HTERT RPE-1 (cell line): Measurements from ENCODE around the gene GNAT2.

Experiments
- in situ Hi-C: fragments of 300-500 bp; cut with MboI; formaldehyde crosslinking; loops from 4 replicates; pipeline ENCODE4 v1.14.3; 2020; ENCODE audit warnings: low sequenced_read_pairs

The GNAT2 gene

GRCh38 chr1:109613361-109614147, 5.9 kb downstream of the GNAT2 start:
- in situ Hi-C loops: no loop called here

GRCh38 chr1:109611308-109611990, 8.0 kb downstream of the GNAT2 start:
- in situ Hi-C loops: no loop called here

GRCh38 chr1:109610609-109611307, 8.7 kb downstream of the GNAT2 start:
- in situ Hi-C loops: no loop called here

DNA sequence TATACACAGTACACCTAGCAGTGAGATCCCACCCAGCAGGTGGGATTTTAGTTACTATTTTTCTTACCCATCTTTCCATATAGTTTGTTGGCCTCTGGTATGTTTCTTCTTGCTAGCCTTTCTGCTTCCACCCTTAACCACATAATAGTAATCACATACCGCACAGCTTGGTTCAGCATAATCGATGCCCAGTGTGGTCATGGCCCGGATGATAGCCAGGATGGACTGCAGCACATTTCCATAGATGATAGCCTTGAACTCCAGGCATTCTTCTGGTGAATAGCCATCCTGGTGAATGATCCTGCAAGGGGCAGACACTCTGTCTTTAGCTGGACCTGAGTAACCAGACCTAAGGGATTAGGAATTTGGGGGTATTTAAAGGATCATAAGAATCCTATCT, 9.5 kb downstream of the GNAT2 start:
- in situ Hi-C loops: no loop called here

DNA sequence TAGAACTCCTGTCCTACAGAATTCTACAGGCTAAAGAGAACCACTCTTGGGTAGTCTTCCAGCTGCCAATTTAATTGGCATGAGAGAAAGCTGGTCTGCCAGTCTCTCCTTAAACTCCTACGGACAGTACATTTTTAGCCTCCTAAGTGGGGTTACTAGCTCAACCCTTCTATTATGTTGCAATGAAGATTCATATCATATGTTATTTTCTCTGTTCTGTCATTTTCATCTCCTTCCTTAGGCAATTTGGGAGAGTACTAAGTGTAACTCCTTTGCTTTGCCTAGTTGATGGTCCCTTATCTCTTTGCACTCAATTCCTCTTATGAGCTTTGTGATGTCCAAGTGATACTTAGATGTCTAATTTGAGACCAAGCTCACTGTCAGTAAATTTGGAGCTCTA, 14.0 kb downstream of the GNAT2 start:
- in situ Hi-C loops: no loop called here

DNA sequence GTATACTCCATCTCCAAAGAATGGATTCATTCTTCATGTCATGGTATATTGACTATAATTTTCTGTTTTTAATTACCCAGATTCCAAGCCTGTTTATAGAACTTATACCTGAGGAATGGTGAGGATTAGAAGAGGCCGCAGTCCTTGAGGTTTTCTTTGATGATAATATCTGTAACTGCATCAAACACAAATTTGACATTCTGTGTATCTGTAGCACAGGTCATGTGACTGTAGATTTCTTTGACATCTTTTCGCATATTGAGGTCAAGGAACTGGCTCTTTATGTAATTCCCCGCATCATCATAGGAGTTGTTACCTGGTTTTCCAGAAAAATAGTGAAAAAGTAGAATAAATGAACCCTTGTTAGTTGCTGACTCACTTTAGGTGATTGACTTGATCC, 16.2 kb downstream of the GNAT2 start:
- in situ Hi-C loops: no loop called here

DNA sequence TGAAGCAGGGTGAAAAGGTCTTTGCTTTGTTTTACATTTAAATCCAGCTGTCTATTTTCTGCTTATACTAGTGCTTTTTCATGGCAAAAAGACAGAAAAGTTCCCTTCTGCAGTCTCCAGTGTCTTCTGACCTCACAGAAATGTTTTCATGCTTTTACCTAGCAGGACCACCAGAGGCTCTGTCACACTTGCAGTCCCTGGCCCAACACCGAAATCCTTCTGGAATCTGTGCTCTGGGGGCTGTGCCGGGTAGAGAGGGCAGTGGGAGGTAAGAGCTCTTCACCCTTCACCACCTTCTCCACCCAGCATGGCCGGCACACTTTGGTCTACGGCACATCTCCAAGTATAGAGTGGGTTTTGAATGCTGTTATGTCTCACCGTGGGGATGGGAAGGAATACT, 20.8 kb downstream of the GNAT2 start:
- in situ Hi-C loops: no loop called here

GRCh38 chr1:109598156-109598555, 21.3 kb downstream of the GNAT2 start:
- in situ Hi-C loops: no loop called here

DNA sequence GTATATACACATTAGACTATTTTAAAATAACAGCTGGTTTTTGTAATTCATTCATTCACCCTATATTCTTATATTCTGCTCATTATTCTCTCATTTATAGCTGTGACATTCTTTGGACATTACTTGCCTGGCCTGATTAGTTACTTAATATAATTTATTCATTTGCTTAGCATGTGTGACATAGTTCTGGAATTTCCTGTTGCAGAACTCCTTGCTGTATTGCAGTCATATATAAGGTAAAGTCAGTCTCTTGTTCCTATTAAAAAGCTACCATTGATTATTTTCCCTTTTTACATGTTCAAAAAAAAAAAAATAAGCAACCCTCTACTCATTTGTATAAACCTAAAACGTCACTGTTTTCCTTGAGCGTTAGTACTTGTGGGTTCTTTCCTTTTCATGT, 23.9 kb downstream of the GNAT2 start:
- in situ Hi-C loops: no loop called here

DNA sequence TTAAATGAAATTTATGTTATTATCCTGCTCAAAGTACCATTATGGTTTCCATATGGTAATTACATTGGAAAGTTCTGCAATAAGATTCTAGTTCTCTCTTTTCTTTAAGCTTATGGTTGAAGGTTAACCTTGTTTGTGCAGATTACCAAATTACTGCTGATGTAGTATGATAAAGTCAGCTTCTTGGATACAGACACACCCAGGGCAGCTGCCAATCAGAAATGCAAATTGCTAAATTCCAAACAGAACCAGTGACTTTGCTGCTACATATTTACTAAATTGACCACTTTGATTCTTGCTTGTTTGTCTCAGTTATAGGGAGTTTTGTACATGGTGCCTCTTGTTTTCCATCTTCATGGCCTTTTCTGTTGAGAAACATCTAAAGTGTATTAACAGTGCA, 26.5 kb downstream of the GNAT2 start:
- in situ Hi-C loops: no loop called here

- in situ Hi-C loops: no loop called here
Measured at GRCh38 chr1:109589679-109590078, 29.7 kb downstream of the GNAT2 start.

GRCh38 chr1:109589177-109589576, 30.2 kb downstream of the GNAT2 start:
- in situ Hi-C loops: no loop called here

DNA sequence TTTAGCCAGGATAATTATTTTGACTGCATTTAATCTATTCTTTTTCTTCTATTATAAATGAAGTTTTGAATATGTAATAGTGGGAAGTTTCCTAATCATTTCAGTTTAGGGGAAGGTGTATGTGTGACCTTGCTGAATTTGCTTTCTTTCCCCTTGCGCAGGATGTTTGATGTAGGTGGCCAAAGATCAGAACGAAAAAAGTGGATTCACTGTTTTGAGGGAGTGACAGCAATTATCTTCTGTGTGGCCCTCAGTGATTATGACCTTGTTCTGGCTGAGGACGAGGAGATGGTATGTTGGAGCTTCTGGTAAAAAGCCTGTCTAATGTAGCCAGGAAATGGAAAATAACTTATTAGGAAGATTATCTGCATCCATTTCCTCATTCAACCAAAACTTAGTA, 33.4 kb downstream of the GNAT2 start:
- in situ Hi-C loops: no loop called here

DNA sequence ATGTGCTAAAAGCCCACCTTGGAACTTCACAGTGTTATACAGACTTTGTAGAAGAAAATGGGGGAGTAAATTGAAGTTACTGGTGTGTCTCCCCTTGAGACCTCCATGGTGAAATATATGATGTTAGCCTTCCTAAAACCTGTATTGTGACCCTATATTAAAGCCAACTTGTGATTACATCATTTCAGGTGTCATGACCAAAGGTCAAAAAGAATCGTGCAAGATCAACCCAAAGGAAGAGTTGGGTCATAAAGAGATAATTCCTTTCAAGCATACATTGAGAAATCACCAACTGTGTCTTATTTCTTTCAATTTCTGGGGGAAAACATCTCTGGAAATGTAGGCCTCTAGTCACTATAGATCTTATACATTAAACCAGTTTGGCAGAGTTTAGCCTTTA, 34.6 kb downstream of the GNAT2 start:
- in situ Hi-C loops: no loop called here

GRCh38 chr1:109582021-109582420, 37.4 kb downstream of the GNAT2 start:
- in situ Hi-C loops: no loop called here

DNA sequence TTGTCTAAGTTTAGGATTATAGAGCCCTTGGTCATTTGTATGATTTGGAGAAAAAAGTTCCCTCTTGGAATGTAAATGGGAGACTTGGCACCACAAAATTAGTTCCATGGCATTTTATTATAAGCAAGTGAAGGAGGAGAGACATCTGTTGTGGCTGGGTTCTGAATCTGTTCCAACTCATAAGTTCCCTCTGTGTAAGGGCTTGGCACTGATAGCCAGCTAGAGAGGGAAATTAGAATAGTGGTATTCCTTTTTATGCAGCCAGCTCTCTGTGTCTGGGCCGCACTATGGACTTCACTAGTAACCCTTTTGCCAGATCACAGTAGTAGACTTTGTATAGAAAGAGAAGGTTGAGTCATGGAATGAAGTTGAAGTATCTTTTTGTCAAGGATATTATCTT, 39.9 kb downstream of the GNAT2 start:
- in situ Hi-C loops: no loop called here

- in situ Hi-C loops: no loop called here
Measured at GRCh38 chr1:109578947-109579443, 40.4 kb downstream of the GNAT2 start.

- in situ Hi-C loops: no loop called here
Measured at GRCh38 chr1:109573785-109574184, 45.6 kb downstream of the GNAT2 start.

GRCh38 chr1:109570414-109570813, 49.0 kb downstream of the GNAT2 start:
- in situ Hi-C loops: no loop called here

- in situ Hi-C loops: no loop called here
Measured at GRCh38 chr1:109569323-109569722, 50.1 kb downstream of the GNAT2 start.

DNA sequence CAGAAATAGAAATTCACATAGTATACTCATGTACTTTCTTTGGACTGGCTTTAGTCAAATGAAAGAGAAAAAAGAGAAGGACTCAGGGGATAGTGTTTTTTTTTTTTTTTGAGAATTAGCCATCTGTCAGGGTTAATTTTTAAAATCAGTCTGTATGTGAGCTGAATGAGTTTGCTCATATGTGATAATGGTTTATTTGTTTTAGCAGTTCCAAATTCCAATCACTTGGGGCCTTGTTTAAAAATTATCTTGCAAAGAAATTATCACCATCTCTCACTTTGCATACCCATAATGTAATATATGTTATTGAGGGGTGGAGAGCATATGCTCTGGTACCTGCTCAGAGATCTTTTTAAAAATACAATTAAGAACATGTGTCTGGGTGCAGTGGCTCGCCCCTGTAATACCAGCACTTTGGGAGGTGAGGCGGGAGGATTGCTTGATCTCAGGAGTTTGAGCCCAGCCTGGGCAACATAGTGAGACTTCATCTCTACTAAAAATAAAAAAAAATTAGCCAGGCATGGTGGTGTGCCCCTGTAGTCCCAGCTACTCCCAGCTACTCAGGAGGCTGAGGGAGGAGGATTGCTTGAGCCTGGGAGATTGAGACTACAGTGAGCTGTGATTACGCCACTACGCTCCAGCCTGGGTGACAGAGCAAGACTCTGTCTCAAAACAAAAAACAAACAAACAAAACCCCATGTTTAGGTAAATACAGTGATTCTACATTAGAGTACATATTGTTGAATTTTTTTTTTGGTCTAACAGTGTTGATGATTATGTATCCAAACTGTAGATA, 51.3 kb downstream of the GNAT2 start:
- in situ Hi-C loops: no loop called here
